Ishikawa (cell line): Measurements from ENCODE around the gene C4orf33.
A peak's percentile ranks its signal among the peaks of the same experiment; 100 is the strongest.

Experiments
- CEBPB ChIP-seq: IDR thresholded peaks from 2 replicates; pipeline ENCODE4 v1.6.1; 2012
- CREB1 ChIP-seq: IDR thresholded peaks from 2 replicates; pipeline ENCODE4 v1.6.1; 2012; ENCODE audit warnings: low read depth
- EGR1 ChIP-seq: IDR thresholded peaks from 2 replicates; pipeline ENCODE4 v1.6.1; 2012
- EP300 ChIP-seq: IDR thresholded peaks from 2 replicates; pipeline ENCODE4 v1.6.1; 2012; ENCODE audit warnings: borderline replicate concordance
- FOXM1 ChIP-seq: IDR thresholded peaks from 2 replicates; pipeline ENCODE4 v1.6.1; 2012; ENCODE audit warnings: low read depth, borderline replicate concordance
- NFIC ChIP-seq: IDR thresholded peaks from 2 replicates; pipeline ENCODE4 v1.6.1; 2012
- RAD21 ChIP-seq: IDR thresholded peaks from 2 replicates; pipeline ENCODE4 v1.6.1; 2012; ENCODE audit warnings: low read depth
- TAF1 ChIP-seq: IDR thresholded peaks from 2 replicates; pipeline ENCODE4 v1.6.1; 2012; ENCODE audit warnings: low read depth, mild to moderate bottlenecking
- TCF12 ChIP-seq: IDR thresholded peaks from 2 replicates; pipeline ENCODE4 v1.6.1; 2012; ENCODE audit warnings: low read depth
- TEAD4 ChIP-seq: IDR thresholded peaks from 2 replicates; pipeline ENCODE4 v1.6.1; 2012
- YY1 ChIP-seq: IDR thresholded peaks from 2 replicates; pipeline ENCODE4 v1.6.1; 2012; ENCODE audit warnings: low read depth
- ZBTB7A ChIP-seq: IDR thresholded peaks from 2 replicates; pipeline ENCODE4 v1.6.1; 2012; ENCODE audit warnings: low read depth
- TF ChIP-seq, protein P1 (sequence below): IDR thresholded peaks from 2 replicates; pipeline ENCODE4 v1.6.1; 2012
- TF ChIP-seq, protein P2 (sequence below): IDR thresholded peaks from 2 replicates; pipeline ENCODE4 v1.6.1; 2012; ENCODE audit warnings: low read depth, mild to moderate bottlenecking
- TF ChIP-seq, protein P3 (sequence below): IDR thresholded peaks from 2 replicates; pipeline ENCODE4 v1.6.1; 2012

The C4orf33 gene

DNA sequence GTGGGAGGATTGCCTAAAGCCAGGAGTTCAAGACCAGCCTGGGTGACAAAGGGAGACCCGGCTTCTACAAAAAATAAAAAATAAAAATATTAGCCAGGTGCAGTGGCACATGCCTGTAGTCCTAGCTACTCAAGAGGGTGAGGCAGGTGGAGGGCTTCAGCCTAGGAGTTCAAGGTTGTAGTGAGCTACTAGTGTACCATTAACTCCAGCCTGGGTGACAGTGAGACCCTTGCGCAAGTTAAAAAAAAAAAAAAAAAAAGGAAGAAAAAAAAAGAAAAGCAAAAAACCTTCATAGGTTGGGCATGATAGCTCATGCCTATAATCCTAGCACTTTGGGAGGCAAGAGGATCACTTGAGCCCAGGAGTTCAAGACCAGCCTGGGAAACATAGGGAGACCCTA lies 8.4 kb upstream of the C4orf33 start:
- TF ChIP-seq NFIC: no peak
- no peak for TF ChIP-seq TCF12
- TF ChIP-seq, protein P1, sequence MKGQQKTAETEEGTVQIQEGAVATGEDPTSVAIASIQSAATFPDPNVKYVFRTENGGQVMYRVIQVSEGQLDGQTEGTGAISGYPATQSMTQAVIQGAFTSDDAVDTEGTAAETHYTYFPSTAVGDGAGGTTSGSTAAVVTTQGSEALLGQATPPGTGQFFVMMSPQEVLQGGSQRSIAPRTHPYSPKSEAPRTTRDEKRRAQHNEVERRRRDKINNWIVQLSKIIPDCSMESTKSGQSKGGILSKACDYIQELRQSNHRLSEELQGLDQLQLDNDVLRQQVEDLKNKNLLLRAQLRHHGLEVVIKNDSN: no peak
- TF ChIP-seq CEBPB: no peak
- TF ChIP-seq FOXM1: no peak
- no peak for TF ChIP-seq CREB1
- no peak for TF ChIP-seq TEAD4
- no peak for TF ChIP-seq EGR1
- TF ChIP-seq, protein P2, sequence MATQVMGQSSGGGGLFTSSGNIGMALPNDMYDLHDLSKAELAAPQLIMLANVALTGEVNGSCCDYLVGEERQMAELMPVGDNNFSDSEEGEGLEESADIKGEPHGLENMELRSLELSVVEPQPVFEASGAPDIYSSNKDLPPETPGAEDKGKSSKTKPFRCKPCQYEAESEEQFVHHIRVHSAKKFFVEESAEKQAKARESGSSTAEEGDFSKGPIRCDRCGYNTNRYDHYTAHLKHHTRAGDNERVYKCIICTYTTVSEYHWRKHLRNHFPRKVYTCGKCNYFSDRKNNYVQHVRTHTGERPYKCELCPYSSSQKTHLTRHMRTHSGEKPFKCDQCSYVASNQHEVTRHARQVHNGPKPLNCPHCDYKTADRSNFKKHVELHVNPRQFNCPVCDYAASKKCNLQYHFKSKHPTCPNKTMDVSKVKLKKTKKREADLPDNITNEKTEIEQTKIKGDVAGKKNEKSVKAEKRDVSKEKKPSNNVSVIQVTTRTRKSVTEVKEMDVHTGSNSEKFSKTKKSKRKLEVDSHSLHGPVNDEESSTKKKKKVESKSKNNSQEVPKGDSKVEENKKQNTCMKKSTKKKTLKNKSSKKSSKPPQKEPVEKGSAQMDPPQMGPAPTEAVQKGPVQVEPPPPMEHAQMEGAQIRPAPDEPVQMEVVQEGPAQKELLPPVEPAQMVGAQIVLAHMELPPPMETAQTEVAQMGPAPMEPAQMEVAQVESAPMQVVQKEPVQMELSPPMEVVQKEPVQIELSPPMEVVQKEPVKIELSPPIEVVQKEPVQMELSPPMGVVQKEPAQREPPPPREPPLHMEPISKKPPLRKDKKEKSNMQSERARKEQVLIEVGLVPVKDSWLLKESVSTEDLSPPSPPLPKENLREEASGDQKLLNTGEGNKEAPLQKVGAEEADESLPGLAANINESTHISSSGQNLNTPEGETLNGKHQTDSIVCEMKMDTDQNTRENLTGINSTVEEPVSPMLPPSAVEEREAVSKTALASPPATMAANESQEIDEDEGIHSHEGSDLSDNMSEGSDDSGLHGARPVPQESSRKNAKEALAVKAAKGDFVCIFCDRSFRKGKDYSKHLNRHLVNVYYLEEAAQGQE: no peak
- TF ChIP-seq, protein P3, sequence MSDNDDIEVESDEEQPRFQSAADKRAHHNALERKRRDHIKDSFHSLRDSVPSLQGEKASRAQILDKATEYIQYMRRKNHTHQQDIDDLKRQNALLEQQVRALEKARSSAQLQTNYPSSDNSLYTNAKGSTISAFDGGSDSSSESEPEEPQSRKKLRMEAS: no peak
- no peak for TF ChIP-seq TAF1
- TF ChIP-seq RAD21: no peak
- no peak for TF ChIP-seq EP300
- no peak for TF ChIP-seq YY1
- TF ChIP-seq ZBTB7A: no peak

DNA sequence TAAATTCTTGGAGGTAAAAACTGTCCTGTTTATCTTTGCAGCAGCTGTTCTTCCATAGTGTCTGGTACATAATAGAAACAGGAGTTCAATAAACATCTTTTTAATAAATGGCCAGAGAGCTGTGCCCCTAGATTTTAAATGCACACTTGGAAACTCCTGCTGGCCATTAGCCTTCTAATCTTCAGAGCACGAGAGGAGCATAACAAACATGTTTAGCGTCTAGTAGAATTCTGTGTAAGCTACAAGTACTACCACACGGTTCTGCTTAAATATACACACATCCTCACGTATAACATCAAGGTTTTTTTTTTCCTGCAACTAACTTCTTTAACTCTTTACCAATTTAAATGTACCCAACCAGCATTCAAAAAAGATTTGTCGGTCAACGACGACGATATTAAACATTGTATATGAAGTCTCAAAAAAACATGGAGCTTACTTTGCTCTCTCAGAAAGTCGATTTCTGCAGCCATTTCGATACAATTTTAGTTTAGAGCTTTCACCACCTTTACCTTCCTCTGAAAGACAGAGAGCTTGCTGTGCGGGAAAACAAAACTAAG lies 3.2 kb upstream of the C4orf33 start:
- TF ChIP-seq EGR1 (no peak), YY1 (no peak), TAF1 (no peak), ZBTB7A (no peak), RAD21 (no peak), TEAD4 (no peak), TCF12 (no peak), NFIC (no peak), CEBPB (no peak), FOXM1 (no peak), EP300 (no peak), CREB1 (no peak)
- TF ChIP-seq, protein P2: no peak
- TF ChIP-seq, protein P3: no peak
- TF ChIP-seq, protein P1: no peak

DNA sequence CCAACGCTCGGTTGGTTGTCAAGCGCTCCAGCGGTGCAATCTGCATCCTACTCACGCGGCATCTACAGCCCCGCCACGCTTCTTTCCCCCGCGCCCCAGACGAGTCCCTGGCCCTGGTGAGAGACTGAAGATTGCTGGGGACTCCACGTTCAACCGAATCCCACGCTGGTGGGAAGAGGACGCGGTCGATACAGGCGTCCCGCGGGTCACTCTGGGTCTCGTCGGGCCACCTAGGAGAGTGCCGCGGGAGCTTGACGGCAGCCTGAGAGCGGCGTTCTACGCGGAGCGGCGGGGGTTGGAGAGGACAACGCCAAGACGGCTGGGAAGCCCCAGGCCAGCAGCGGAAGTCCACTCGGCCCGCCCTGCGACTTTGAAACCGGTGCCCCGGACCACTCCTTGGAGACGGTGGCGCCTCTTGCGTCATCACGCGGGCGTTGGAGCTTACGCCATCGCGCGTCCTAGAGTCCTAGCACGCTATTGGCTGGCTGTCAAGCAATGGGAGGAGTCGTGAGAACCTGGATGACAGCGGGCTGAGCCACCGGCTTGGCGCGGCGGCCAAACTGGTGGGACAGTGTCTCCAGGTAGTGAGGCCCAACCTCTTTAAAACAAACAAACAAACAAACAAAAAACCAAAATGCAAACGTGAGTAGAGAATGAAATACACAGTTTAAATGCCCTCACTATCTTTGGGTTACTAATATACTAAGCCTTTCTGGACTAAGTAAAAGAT lies 2.6 kb upstream of the C4orf33 start, which contains the start of gene SCLT1:
Gene SCLT1 (minus strand): TSS at position 349 of the 730 bp plus-strand sequence. CDS start 436 bp downstream, outside the sequence.
- no peak for TF ChIP-seq YY1
- peak; percentile 24; the same call in 1 of the 2 replicates for TF ChIP-seq TCF12
- TF ChIP-seq NFIC: no peak
- TF ChIP-seq, protein P1: peak; percentile 38
- no peak for TF ChIP-seq EP300
- TF ChIP-seq, protein P3: peak; percentile 89
- 0 out of 2 replicates have a peak, but pooled peaks have one; percentile 3 for TF ChIP-seq EGR1
- TF ChIP-seq TEAD4: peak; percentile 2; the same call in 1 of the 2 replicates
- TF ChIP-seq CREB1: peak; percentile 93
- TF ChIP-seq, protein P2: no peak
- peak; percentile 89 for TF ChIP-seq CEBPB
- no peak for TF ChIP-seq ZBTB7A
- TF ChIP-seq TAF1: peak; percentile 83
- TF ChIP-seq RAD21: no peak
- TF ChIP-seq FOXM1: peak; percentile 99
